Measurements from ENCODE around the gene ANKMY2.

Gene ANKMY2

DNA sequence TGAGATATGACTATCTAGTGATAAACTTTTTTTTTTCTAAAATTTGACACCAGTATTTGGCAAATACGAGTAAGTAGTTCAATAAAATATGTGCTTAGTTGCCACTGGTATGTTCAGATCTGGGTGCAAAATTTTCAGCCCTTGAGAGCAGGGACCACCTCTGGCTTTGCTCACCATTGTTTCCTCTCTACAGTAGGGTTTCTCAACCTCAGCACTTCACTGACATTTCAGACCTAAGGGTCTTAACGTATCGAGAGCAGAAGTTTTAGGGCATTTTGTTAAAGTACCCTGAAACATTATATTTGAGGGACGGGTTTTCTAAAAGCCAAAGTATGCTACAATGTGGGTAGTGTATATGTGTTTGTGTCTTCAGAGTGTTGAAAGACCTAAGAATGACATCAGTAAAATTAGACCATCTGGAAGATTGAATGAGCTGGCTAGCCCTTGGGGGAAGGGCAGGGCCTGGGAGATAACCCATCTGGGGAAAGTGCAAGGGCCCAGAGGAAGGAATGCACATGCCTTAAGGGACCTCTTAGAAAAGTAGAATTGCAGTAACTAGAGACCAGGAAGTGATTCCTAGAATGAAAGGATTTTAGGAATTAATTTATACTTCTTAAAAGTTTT lies 12.2 kb upstream of the ANKMY2 start:
- peak; percentile 93 for DNase-seq

DNA sequence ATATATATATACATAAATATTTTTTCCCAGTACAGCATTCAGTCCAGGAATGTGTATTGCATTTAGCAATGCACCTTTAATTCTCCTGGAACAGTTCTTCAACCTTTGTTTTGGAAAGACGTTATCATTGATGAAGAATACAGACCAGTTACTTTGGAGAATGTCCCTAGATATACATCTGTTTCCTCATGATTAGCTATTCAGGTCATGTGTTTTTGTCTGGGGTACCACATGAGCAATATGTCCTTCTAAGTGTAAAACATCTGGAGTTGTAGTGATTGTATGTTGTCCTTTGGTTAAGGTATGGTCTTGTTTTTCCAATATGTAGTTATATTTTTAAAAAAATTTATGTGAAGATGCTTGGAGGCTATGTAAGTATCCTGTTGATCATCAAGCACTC lies 10.6 kb upstream of the ANKMY2 start:
- no peak for DNase-seq

DNA sequence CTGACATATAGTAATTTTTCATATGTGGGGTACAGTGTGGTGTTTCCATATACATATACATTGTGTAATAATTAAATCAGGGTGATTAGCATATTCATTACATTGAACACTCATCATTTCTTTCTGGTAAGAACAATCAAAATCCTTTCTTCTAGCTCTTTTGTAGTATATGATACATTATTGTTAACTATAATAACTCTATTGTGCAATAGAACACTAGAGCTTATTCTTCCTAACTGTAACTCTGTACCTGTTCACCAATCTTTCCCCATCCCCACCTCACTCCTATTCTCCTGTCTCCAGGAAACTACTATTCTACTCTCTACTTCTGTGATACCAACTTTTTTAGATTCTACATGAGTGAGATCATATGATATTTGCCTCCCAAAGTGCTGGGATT lies 9.8 kb upstream of the ANKMY2 start:
- DNase-seq = no peak

- DNase-seq = no peak
Observed at GRCh38 chr7:16652888-16653287, 7.3 kb upstream of the ANKMY2 start.

GRCh38 chr7:16652240-16652583 lies 6.7 kb upstream of the ANKMY2 start:
- no peak for DNase-seq

GRCh38 chr7:16651396-16652239 lies 6.1 kb upstream of the ANKMY2 start:
- no peak for DNase-seq

DNA sequence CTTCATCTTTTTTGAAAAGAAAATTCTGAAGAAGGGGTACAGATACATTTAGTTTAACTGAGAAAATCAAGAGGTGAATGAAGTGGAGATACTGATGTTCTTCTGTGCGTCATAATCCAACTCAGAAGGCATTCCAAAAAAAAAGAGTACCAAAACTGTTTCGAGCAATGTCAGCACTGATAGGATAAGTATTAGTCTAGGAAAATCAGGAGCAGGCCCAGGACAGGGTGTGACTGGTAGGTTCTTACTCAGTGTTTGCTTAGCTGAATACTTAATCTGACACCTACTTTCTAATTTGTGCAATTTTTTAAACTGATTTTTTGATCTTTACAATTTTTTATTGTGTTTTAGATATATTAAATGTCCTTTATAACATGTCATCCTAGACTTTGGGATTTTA lies 4.7 kb upstream of the ANKMY2 start:
- DNase-seq = no peak

GRCh38 chr7:16649196-16649595 lies 3.6 kb upstream of the ANKMY2 start:
- no peak for DNase-seq

DNA sequence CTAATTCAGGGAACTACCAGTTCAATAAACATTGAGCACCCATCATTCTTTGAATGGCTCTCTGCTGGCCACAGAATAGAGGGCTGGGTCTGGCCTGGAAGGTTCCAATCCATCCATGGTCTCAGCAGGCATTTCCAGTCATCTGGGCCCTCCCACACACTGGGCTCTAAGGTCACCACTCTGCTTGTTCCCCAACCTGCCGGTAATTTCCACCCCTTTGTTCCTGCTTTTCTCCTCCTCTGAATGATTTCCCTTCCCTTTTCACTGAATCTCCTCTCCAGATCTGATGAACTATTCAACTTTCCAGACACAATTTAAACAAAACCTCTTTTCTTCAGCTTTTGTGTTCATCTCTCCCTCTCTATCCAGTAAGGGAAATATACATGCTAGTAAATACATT lies 3.0 kb upstream of the ANKMY2 start:
- DNase-seq = no peak

DNA sequence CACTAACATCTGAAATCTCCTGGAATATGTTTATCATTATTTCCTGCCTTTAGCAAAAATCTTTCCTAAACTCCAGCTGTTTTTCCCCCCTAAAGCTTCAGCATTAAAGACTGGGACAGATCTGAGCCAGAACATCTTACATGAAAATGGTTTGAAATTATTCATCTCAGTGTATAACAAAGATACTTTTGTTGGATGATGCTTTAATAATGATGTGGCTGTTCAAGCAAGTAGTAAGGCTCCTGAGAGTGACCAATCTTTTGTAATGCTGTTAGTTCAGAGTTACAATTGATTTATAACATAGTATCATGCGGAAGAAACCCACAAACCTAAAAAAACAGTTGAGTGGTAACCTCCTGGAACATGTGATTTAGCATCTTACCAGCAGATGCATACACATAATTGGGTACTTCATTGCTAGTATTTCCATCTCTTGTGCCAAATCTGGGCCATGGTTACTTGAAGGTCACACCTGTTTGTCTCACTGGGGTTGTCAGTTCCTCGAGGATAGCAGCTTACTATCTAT lies 1.9 kb upstream of the ANKMY2 start:
- no peak for DNase-seq

GRCh38 chr7:16646472-16647072 lies 1.0 kb upstream of the ANKMY2 start:
- DNase-seq = no peak

DNA sequence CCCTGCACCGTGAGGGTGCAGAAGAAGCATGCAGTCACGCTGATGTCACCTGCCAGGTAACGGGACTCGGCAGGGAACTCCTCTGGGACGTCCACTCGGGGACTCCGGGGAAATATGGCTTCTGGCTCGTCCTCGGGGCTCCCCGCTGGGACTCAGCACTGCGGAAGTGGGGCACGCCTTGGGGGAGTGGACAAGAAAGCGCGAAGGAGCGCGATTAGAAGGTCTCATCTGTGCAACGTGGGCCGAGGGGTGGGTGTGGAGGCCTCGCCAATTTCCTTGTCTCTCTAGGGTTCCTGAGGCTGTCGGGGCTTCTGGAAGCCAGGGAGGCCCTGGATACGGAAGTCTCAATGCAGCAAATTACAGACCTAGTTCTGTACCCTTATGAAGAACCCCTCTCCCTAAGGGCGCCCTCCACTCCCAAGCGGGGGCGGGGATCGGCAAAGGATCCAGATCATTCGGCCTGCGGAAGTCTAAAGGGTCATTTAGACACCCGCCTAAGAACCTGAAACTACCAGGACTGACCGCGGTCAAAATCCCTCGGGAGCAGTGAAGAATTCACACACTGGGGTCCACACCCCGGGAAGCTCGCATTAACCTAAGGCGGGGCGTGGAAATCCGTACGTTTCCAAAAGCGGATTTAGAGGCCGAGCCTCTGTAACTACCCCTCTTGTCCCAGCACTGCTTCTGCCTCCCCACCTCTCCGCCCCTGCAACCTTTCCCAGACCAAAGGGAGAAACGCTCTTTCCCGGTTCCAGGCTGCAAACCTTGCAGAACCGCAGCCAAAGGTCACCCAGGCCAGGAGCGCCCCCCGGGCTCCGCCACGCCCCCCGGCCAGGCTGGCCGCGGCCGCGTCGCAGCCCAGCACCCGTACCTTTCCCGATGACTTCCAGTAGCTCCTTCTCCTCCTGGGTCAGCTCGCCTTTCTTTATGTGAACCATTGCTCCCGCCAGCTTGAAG lies 640 bp downstream of the ANKMY2 start:
- peak; percentile 61 for DNase-seq

DNA sequence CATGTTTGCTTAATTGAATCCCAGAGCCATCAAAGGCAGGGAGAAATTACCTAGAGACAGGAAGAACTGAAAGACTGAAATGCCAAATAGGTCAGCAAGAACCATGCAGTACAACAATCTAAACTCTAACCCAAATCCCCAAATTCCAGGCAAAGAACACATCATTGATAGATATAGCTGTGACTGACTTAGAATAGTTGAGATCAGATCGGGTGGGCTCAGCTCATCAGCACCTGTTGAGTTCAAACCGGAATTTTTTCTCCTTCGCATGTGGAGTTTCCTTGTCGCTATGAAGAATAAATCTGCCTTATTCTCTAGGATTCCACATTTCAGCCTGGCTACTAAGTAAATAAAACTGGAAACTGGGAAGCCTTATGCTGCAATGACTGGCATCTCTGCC lies 1.4 kb downstream of the ANKMY2 start:
- no peak for DNase-seq

DNA sequence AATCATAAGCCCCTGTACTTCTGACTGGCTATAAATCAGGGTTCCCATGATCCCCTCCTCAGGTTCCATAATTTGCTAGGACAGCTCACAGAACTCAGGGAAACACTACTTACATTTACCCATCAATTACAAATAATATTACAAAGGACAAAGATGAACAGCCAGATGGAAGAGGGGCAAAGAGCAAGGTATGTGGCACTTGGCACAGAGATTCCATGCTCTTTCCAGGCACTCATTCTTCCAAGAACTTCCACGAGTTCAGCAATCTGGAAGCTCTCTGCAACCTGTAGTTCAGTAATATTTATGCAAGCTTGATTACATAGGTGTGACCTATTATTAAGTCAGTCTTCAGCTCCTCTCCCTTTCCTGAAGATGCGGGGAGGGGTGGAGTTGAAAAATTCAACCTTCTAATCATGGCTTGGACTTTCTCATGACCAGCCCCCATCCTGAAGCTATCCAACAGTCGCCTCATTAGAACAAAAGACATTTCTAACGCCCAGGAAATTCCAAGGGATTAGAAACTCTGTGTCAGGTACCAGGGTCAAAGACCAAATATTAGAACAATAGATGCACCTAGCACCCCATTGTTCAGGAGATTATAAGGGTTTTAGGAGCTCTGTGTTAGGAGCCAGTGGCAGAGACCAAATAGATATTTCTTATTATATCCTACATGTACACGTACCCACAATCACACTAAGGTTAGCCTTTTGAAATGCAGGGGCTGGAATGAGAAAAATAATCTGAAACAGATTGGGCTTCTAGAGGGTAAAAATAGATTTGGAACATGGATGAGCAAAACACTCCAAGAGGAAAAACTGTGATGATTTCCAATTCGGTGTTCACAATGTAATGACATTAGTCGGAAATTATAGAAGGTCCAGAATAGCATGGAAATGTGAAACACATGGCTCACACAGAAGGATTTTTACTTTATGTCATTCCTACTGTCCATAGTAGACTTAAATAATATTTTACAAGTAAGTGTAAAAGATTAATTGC lies 7.0 kb downstream of the ANKMY2 start:
- no peak for DNase-seq

DNA sequence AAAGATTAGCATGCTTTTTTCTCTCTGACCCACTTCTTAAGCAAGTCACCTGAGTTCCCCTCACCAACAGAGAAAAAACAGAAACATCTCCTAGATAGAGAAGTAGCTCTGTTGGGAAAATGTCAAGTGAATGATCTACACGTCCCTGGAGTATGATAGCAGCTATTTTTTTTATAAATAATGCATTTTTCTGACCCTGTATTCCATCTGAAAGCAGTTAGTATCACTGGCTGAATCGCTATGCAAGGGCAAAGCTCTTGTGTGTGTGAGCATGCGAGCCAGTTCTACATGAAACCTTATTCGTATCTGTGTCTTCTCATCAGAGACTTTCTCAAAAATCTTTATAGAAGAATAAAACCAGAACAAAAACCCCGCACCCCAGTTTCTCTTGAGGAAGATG lies 8.2 kb downstream of the ANKMY2 start:
- no peak for DNase-seq

DNA sequence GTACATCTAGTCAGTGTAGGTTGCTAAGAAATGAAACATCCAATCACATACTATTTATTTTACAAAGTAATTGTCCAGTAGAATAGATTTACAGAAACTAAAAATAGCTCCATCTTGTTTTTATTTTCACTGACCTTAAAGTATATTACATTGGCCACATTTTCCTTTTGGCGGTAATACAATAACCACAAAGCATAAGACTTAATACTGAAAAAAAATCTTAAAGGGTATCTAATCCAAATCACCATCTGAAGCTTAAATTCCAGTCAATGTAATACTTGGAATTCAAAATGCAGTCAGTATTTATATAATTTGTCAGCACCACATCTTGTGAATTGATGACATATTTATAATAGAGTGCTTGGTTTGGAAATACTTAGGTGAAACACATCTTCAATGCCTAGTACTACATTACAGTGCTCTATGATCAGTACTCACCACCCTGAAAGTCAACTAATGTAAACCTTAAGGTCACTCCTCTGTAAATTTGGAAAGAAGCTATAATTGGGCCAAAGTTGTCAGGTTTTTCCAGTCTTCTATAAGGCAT lies 8.9 kb downstream of the ANKMY2 start:
- no peak for DNase-seq

GRCh38 chr7:16634271-16634738 lies 11.2 kb downstream of the ANKMY2 start:
- no peak for DNase-seq

DNA sequence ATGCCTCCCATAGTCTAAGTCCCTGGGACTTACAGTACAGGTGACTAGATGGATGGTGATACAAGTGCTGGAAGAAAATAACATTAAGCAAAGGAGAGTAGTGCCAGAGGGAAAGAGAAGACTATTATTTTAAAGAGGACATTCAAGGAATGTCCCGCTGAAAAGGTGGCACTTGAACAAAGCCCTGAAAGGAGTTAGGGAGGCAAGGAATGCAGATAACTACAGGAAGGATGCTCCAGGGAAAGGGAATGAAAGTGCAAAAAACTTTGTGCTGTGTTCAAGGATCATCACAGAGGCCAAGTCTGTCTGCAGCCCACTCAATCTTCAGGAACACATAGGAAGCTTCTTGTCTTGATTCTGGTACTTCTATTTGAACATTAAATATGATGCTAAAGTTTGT lies 14.9 kb downstream of the ANKMY2 start:
- no peak for DNase-seq

GRCh38 chr7:16627236-16627635 lies 18.3 kb downstream of the ANKMY2 start:
- DNase-seq = no peak

- no peak for DNase-seq
Observed at GRCh38 chr7:16626388-16626787, 19.2 kb downstream of the ANKMY2 start.

GRCh38 chr7:16619979-16620408 lies 25.6 kb downstream of the ANKMY2 start:
- no peak for DNase-seq
